Activated CD8-positive, alpha-beta memory T cell treated with anti-CD3 and anti-CD28 coated beads, Interleukin-2, amount 50 U/mL, for 4 hours (primary cell): Measurements from ENCODE around the gene MTNR1B.

ENCODE experiments used
- DNase-seq: peaks from one replicate; pipeline ENCODE4 v3.0.0-alpha.2; 2020

Gene MTNR1B

GRCh38 chr11:92969634-92970347 is at the start of gene MTNR1B:
TSS of gene MTNR1B (plus strand) at chr11:92969651. CDS start at chr11:92969726, 75 bp downstream.
- no peak for DNase-seq

GRCh38 chr11:92920331-92920730 is 49.1 kb upstream of the MTNR1B start:
- no peak for DNase-seq

GRCh38 chr11:92922731-92923130 is 46.7 kb upstream of the MTNR1B start:
- no peak for DNase-seq

- no peak for DNase-seq
Observed at GRCh38 chr11:92929246-92929645, 40.2 kb upstream of the MTNR1B start.

- no peak for DNase-seq
Observed at GRCh38 chr11:92929653-92930052, 39.8 kb upstream of the MTNR1B start.

DNA sequence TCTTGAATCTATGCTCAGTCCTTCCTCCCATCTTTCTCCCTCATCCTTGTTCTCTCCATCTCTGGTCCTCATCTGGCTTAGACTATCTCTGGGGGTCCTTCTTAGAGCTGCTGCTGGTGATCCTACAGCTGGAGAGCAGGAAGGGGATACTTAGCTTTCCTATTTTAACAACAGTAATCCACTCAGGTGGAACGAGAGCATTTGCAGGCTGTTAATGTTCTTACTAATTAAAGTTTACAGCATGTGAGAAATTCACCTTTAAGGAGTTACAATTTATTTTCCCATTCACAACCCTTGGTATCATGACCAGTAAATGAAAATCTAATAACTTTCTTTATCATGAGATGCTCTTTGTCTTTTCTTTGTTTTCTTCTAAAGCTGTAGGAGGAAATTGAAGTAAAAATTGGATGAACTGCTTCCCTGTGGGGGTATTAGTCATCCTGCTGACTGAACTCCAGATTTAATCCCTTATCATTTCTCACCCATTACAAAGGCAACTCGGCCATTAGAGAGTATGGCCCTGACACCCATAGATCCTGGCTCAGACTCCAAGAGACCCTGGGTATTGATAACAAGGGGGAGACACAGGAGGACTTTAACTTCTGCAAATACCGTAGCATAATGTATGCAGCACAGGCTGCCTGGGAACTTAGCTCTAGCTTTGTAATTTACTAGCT is 37.6 kb upstream of the MTNR1B start:
- no peak for DNase-seq

DNA sequence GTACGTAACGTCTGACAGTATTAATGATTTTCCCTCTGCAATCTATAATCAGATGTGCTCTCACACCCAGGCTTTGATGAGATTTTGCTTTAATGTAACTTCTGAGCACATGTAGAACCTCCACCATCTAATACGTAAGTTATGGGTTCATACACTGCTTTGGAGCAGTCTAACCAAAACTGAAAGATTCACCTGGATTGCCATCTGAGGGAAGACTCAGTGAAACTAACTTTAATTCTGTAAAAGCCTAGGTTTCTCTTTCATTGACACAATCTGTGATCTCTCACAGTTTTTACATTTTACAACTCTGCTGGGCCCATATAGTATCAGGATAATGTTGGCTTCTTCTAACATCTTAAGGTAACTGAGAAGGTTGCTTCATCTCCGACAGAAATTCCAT is 30.1 kb upstream of the MTNR1B start:
- DNase-seq = no peak

GRCh38 chr11:92941676-92942571 is 27.5 kb upstream of the MTNR1B start:
- no peak for DNase-seq

- DNase-seq = no peak
Observed at GRCh38 chr11:92946707-92947106, 22.7 kb upstream of the MTNR1B start.

GRCh38 chr11:92948116-92948515 is 21.3 kb upstream of the MTNR1B start:
- DNase-seq = no peak

DNA sequence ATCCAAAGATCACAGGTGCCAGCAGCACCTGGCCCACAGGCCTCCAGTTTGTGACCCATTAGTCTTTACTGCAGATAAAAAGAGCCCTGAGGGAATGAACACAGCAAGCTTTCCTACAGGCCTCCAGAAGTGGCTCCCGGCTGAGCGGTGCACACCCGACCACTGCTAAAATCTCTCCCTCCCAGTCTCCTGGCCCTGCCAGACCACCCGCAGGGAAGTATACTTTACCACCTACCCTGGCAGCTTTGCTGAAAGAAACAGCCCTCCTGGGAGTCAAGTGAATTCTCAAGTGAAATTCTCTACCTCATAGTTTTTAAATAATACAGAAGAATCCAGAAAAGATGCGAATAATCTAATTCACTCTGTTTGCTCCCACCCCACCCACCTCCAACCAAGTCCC is 15.4 kb upstream of the MTNR1B start:
- DNase-seq = no peak

DNA sequence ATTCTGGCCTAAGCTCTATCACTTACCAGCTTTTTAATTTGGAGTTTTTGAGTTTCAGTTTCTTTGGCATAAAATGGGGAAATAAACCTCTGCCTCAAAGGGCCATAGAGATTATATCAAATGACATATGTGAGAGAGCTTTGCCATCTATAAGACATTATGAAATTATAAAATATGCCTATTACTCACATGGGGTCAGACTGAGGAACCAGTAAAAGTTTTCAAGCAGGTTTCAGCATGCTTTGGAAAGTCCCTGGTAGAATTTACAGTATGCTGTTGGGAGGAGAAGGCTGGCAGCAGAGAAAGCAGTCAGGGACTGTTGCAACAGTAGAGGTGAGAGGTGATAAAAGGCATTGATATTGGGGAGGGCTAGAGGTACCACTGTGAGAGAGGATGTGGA is 13.6 kb upstream of the MTNR1B start:
- DNase-seq = no peak

DNA sequence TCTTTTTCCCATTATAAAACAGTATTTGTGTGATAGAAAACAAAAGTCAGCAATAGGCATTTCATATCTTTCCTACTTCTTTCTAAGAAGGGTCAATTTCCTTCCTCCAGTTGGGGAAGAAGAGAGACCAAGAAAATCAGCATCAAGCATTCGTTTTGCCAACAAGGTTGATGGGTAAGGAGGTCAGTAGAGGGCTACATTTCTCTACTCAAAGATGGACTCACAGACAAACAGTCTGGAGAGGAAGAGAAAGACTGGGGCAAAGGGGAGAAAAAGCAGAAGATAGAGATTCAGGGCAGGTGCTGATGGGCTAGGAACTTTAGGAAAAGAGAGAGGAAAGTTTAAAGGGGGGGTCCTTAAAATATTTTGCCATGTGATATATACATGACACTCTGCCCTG is 8.6 kb upstream of the MTNR1B start:
- no peak for DNase-seq

DNA sequence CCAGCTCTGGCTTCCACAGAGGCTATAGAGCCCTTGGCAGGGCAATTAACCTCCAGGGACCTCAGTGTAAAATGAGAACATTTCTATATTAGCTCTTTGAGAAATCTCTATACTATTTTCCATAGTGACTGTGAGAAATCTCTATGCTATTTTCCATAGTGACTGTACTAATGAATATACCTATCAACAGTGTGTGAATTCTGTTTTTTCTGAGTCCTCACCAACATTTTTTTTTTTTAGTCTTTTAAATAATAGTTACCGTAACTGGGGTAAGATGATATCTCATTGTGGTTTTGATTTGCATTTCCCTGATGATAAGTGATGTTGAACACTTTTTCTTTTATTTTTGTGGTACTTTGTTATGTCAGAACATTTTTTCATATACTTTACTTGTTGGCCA is 7.0 kb upstream of the MTNR1B start:
- DNase-seq = no peak

GRCh38 chr11:92964471-92964870 is 5.0 kb upstream of the MTNR1B start:
- DNase-seq = no peak

GRCh38 chr11:92965196-92965595 is 4.3 kb upstream of the MTNR1B start:
- no peak for DNase-seq

DNA sequence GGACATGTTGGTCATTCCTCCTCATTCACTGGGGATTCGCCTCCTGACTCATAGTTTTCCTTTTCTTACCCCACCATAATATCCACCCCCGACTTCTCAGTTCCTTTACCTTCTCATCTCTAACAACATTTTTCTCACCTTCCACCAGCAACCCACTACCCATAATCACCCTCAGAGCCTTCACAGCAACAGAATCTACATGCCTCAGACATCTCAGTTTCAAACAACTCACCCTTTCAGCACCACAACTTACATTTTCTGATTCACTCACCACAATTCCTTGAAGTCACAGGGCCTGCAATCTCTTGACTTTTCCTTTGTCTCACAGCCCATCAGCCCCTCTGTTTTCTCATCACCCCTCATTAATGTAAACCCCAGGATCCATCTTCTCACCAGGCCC is 2.3 kb upstream of the MTNR1B start:
- no peak for DNase-seq

DNA sequence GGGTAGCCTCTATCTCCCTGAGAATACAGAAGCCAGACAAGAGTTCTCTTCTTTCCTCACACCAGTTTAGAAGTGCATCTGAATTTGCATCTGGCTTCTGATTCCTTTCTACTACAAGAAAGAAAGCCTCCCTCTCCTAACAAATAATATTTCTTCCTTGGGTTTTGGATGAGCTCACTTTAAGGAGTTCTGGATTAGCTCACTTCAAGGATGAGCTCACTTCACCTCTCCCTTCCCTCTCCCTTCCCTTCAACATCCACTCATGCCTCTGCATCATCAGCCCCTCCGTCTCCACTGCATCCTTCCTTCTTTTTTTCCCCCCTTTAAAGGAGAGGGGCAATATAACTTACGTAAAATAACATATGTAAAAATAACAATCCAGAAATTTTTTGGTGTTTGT is 1.6 kb upstream of the MTNR1B start:
- DNase-seq = no peak

- no peak for DNase-seq
Observed at GRCh38 chr11:92969293-92969633, 188 bp upstream of the MTNR1B start.

DNA sequence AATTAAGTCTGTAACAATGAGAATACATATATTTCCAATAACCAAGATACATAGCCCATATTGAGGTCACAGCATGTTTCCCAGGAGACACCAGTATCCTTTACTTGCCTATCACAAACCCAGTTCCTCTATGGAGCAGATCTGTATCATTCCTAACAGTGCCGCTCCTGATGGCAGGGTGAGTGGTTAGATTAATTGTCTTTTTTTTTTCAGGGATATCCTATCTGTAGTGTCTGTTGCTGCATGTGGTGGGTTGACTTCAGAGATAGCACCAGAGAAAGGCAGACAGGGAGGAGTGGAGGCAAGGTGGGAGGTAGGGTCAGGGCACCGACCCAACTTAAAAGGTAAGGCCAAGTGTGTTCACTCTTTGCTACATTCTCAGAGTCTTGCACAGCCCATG is 2.8 kb downstream of the MTNR1B start:
- DNase-seq = no peak

DNA sequence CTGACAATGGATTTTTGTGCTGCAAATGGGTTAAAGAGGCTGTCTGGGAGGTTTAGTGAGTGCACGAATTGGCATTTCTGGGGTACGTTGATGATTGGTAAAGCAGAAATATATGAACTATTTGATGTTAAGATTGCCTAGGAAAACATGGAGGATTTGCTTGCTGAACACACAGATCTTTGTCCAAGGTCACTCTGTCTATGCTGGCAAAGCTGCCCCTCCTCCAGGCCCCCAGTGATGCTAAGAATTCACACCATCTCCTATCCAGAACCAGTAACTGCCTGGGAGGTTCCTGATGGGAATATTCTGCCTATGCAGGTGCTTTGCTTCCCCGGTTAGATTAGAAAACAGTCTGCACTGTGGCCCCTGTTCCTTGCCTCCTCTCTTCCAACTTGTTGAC is 5.8 kb downstream of the MTNR1B start:
- no peak for DNase-seq

GRCh38 chr11:92976681-92977080 is 7.2 kb downstream of the MTNR1B start:
- DNase-seq = no peak

DNA sequence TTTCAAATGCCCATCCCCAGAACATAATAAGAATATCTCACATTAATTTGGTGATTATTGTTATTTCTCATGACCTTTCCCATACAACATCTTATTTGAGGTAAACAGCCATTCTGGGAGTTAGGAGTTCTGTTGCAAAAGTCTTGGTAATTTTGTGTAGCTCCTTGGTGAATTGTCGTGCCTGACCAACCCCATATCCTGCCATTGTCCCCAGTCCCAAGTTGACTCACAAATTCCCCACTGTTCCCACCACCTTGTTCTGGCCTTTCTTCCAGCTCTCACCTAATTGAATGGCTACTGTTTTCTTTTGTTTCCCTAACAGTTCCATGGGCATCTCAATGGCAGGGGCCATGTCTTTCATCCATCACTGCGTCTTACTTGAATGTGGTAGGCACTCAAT is 8.0 kb downstream of the MTNR1B start:
- DNase-seq = no peak
